ENCODE data around the gene ITPKB. TPM values are rescaled to one million over a fixed set of nuclear protein-coding genes. Genes with fewer than 3 reads are reported as not detected.

The ITPKB gene
- total and polyA plus RNA-seq, 2 experiments from 2014 or later: 0.31 to 5.2 TPM

- H3K36me3 ChIP-seq (ENCODE audit: insufficient read depth): no peaks in the 10 kb centered on the region
- H3K4me3 ChIP-seq: peak overlapping the region; percentile 90
- H3K4me3 Mint-ChIP-seq: peak overlapping the region; percentile 86
- H2AFZ ChIP-seq: peak overlapping the region; percentile 100
- H3F3A ChIP-seq (replicated peaks; ENCODE audit: low read depth): no peaks in the 10 kb centered on the region
- H4K20me1 ChIP-seq (replicated peaks; ENCODE audit: insufficient read depth): 0 out of 2 replicates have a peak, but pooled peaks cover 4% of the 10 kb centered on the region
- peak overlapping the region; percentile 100 for H3K4me2 ChIP-seq
- TF ChIP-seq ETS1 (IDR thresholded peaks at IDR 0.05) (no peak), ZNF331 (CRISPR knock-in tag; IDR thresholded peaks at IDR 0.05; ENCODE audit: low read depth) (no peak), POLR2AphosphoS5 (IDR thresholded peaks at IDR 0.05; ENCODE audit: low read depth) (no peak), JUNB (IDR thresholded peaks at IDR 0.05; ENCODE audit: unreplicated experiment) (no peak), EZH2 (IDR thresholded peaks at IDR 0.05; ENCODE audit: low read depth, unreplicated experiment) (peak; percentile 79), NANOG (IDR thresholded peaks at IDR 0.05; ENCODE audit: borderline replicate concordance) (no peak), STAT1 (IDR thresholded peaks at IDR 0.05; ENCODE audit: unreplicated experiment) (no peak), ZNF114 (CRISPR knock-in tag; IDR thresholded peaks at IDR 0.05) (no peak), CREB1 (CRISPR knock-in tag; IDR thresholded peaks at IDR 0.05; ENCODE audit: low read depth) (no peak), REST (IDR thresholded peaks at IDR 0.05; ENCODE audit: unreplicated experiment) (no peak), ZNF462 (CRISPR knock-in tag; IDR thresholded peaks at IDR 0.05) (no peak), CTCF (conservative IDR thresholded peaks at IDR 0.05; ENCODE audit: low read depth in 2 of 2) (peak in 1 of 2 experiments; percentile 1; a peak in 1 of 4 replicates), EZH2phosphoT487 (IDR thresholded peaks at IDR 0.05; ENCODE audit: unreplicated experiment) (peak; percentile 41)
- H3K27ac Mint-ChIP-seq: no peak overlapping the region
- H3K36me3 Mint-ChIP-seq (ENCODE audit: low read depth): no peaks in the 10 kb centered on the region
- H3K79me2 ChIP-seq (replicated peaks; ENCODE audit: insufficient read depth): no peaks in the 10 kb centered on the region
- peaks cover 92% of the 10 kb centered on the region for H3K27me3 ChIP-seq (ENCODE audit: insufficient read depth)
- H3K27ac ChIP-seq (ENCODE audit: low read depth): no peak overlapping the region
- no peaks in the 10 kb centered on the region for H3K9me2 ChIP-seq (ENCODE audit: insufficient read depth)
- peaks cover 21% of the 10 kb centered on the region for H3K4me1 ChIP-seq (ENCODE audit: insufficient read depth)
- peaks cover 14% of the 10 kb centered on the region; the same call in 2 of the 3 replicates for H3K4me1 Mint-ChIP-seq
- H3K9me3 Mint-ChIP-seq: no peaks in the 10 kb centered on the region; the same call in 1 of the 3 replicates
- ATAC-seq (peak; percentile 33), DNase-seq (ENCODE audit: low spot score) (peak; percentile 60)
- peaks cover 39% of the 10 kb centered on the region for H3K27me3 Mint-ChIP-seq (ENCODE audit: insufficient read depth, low read depth, poor library complexity)
Measured at GRCh38 chr1:226737819-226738420, 1.2 kb downstream of the ITPKB start.

All from GM23338 (cell line).